Smooth muscle cell (in vitro differentiated cells): ENCODE results near the gene ACE. TPM values are rescaled to one million over a fixed set of nuclear protein-coding genes. Genes with fewer than 3 reads are reported as not detected.

Experiments used
- DNase-seq: peaks from one replicate; lab custom pipeline; 2025; ENCODE audit not compliant: unreplicated experiment; lab: John Stamatoyannopoulos, UW
- H2AFZ ChIP-seq: fragments of 200-600 bp; sonication (generic); 2 replicates; pipeline ENCODE4 v1.6.0; 2016; ENCODE audit warnings: antibody characterized with exemption, low read depth, mild to moderate bottlenecking
- H3F3A ChIP-seq: fragments of 200-600 bp; sonication (generic); 2 replicates; pipeline ENCODE4 v1.6.0; 2017; ENCODE audit warnings: antibody characterized with exemption, low read depth
- H3K27ac ChIP-seq: fragments of 200-600 bp; sonication (generic); 2 replicates; pipeline ENCODE4 v1.5.1; 2016; ENCODE audit warnings: low read depth, mild to moderate bottlenecking
- H3K27me3 ChIP-seq: fragments of 200-600 bp; sonication (generic); 2 replicates; pipeline ENCODE4 v1.6.1; 2016; ENCODE audit warnings: low read depth, mild to moderate bottlenecking
- H3K36me3 ChIP-seq: fragments of 200-600 bp; sonication (generic); 2 replicates; pipeline ENCODE4 v1.5.1; 2016; ENCODE audit warnings: low read depth
- H3K4me1 ChIP-seq: fragments of 200-600 bp; sonication (generic); 2 replicates; pipeline ENCODE4 v1.5.1; 2016; ENCODE audit warnings: low read depth
- H3K4me2 ChIP-seq: fragments of 200-600 bp; sonication (generic); 2 replicates; pipeline ENCODE4 v1.6.0; 2016; ENCODE audit warnings: mild to moderate bottlenecking
- H3K4me3 ChIP-seq: fragments of 200-600 bp; sonication (generic); 2 replicates; pipeline ENCODE4 v1.5.1; 2016; ENCODE audit warnings: mild to moderate bottlenecking
- H3K79me2 ChIP-seq: fragments of 200-600 bp; sonication (generic); 2 replicates; pipeline ENCODE4 v1.6.0; 2016; ENCODE audit warnings: low read depth, mild to moderate bottlenecking
- H3K9ac ChIP-seq: fragments of 200-600 bp; sonication (generic); 2 replicates; pipeline ENCODE4 v1.6.0; 2016; ENCODE audit warnings: low read depth
- H3K9me3 ChIP-seq: fragments of 200-600 bp; sonication (generic); replicated peaks from 2 replicates; pipeline ENCODE4 v1.5.1; 2016; ENCODE audit warnings: low read depth
- H4K20me1 ChIP-seq: fragments of 200-600 bp; sonication (generic); 2 replicates; pipeline ENCODE4 v1.6.0; 2016; ENCODE audit warnings: low read depth
- WGBS: methylation state at CpG from one replicate; pipeline ENCODE4 v1.1.7; 2016; ENCODE audit warnings: low lambda C conversion rate; 5-methylcytosine and 5-hydroxymethylcytosine counted together
- polyA plus RNA-seq: library from polyadenylated mRNA; unstranded; fragments of >200 nt; fragmentation: Nextera tagmentation; extraction: Ambion mirVana; gene quantifications from 2 replicates; pipeline ENCODE4 v1.2.1, GENCODE V29; 2016
- total RNA-seq: library from RNA; depleted of rRNA; stranded (reverse); fragments of >200 nt; gene quantifications from 2 replicates; pipeline ENCODE4 v1.2.3, GENCODE V29; 2014
- TF ChIP-seq, protein P1 (sequence below): fragments of 200-600 bp; sonication (generic); IDR thresholded peaks from 2 replicates; pipeline ENCODE4 v1.5.1; 2017; ENCODE audit warnings: borderline replicate concordance, mild to moderate bottlenecking, antibody characterized with exemption; ENCODE audit not compliant: insufficient read depth, poor library complexity, severe bottlenecking

The ACE gene
- total and polyA plus RNA-seq, 2 experiments from 2014 or later: 1.5 to 2.0 TPM

DNA sequence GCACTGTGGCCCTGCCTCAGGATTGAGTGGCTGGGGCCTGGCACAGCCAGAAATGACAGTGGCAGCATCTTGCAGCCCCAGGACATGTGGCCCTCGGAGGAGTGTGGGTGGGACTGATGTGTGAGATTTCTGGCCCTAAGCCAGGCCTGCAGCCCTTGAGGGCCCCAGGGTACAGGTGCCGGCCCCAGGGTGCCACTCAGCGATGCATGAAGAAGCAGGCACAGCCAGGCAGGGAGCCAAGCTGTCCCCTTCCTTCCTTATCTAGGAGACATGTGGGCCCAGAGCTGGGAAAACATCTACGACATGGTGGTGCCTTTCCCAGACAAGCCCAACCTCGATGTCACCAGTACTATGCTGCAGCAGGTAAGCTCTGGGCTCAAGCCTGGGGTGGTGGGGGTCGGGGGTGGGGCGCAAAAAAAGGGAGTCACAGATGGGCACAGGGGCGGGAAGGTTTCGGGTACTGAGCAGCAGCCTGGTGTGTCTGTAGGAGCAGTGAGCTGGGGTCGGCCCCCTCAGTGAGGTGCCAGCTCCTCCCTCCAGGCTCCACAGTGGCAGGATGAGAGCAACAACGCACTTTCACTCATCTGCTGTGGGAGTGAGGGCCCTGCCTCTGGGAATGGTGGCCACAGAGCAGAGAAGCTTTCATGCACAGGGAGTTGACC is 4.1 kb downstream of the ACE start:
- no peak overlapping the region for H3K4me2 ChIP-seq
- H3K79me2 ChIP-seq: no peaks in the 10 kb centered on the region
- peaks cover 2% of the 10 kb centered on the region for H3F3A ChIP-seq
- no peaks in the 10 kb centered on the region for H3K9me3 ChIP-seq
- TF ChIP-seq, protein P1, sequence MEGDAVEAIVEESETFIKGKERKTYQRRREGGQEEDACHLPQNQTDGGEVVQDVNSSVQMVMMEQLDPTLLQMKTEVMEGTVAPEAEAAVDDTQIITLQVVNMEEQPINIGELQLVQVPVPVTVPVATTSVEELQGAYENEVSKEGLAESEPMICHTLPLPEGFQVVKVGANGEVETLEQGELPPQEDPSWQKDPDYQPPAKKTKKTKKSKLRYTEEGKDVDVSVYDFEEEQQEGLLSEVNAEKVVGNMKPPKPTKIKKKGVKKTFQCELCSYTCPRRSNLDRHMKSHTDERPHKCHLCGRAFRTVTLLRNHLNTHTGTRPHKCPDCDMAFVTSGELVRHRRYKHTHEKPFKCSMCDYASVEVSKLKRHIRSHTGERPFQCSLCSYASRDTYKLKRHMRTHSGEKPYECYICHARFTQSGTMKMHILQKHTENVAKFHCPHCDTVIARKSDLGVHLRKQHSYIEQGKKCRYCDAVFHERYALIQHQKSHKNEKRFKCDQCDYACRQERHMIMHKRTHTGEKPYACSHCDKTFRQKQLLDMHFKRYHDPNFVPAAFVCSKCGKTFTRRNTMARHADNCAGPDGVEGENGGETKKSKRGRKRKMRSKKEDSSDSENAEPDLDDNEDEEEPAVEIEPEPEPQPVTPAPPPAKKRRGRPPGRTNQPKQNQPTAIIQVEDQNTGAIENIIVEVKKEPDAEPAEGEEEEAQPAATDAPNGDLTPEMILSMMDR: no peak
- no peaks in the 10 kb centered on the region for H4K20me1 ChIP-seq
- 93% methylated on average over 11 of the region's 11 CpGs for WGBS
- H3K27me3 ChIP-seq: no peaks in the 10 kb centered on the region
- H2AFZ ChIP-seq: no peak overlapping the region
- no peak overlapping the region for H3K27ac ChIP-seq
- no peak overlapping the region for H3K4me3 ChIP-seq
- no peak overlapping the region for H3K9ac ChIP-seq
- no peak for DNase-seq
- no peaks in the 10 kb centered on the region for H3K36me3 ChIP-seq
- peaks cover 7% of the 10 kb centered on the region for H3K4me1 ChIP-seq

DNA sequence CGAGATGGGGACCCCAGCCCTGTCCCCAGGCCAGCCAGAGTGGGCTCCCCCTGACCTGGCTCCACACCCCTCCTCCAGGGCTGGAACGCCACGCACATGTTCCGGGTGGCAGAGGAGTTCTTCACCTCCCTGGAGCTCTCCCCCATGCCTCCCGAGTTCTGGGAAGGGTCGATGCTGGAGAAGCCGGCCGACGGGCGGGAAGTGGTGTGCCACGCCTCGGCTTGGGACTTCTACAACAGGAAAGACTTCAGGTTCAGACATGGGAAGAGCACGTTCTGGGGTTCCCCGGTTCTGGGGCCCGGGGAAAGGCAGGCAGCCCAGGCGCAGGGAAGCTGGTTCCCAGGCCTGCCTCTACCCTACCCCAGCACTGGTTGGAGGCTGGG is 4.6 kb downstream of the ACE start:
- DNase-seq: no peak
- H3F3A ChIP-seq: no peaks in the 10 kb centered on the region
- H3K27me3 ChIP-seq: no peaks in the 10 kb centered on the region
- H3K4me2 ChIP-seq: no peak overlapping the region
- H3K9ac ChIP-seq: no peak overlapping the region
- H3K9me3 ChIP-seq: no peaks in the 10 kb centered on the region
- 95% methylated on average over 16 of the region's 16 CpGs for WGBS
- TF ChIP-seq, protein P1: no peak
- H3K79me2 ChIP-seq: no peaks in the 10 kb centered on the region
- peaks cover 7% of the 10 kb centered on the region for H3K4me1 ChIP-seq
- no peaks in the 10 kb centered on the region for H3K36me3 ChIP-seq
- H4K20me1 ChIP-seq: no peaks in the 10 kb centered on the region
- H3K27ac ChIP-seq: no peak overlapping the region
- no peak overlapping the region for H2AFZ ChIP-seq
- no peak overlapping the region for H3K4me3 ChIP-seq

DNA sequence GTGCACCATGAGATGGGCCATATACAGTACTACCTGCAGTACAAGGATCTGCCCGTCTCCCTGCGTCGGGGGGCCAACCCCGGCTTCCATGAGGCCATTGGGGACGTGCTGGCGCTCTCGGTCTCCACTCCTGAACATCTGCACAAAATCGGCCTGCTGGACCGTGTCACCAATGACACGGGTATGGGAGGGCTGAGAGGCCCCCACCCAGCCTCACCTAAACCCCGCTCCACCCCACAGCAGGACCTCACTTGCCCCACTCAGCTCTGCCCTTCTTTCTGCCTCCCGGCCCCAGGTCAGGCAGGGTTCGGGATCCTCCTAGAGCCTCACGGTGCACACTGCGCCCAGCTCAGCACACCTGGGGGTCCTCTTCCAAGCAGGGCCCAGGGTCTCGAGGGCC is 5.6 kb downstream of the ACE start:
- Histone ChIP-seq H3K4me2 (no peak overlapping the region), H3K36me3 (no peaks in the 10 kb centered on the region), H3K27me3 (no peaks in the 10 kb centered on the region), H2AFZ (no peak overlapping the region), H3K27ac (no peak overlapping the region), H3K79me2 (no peaks in the 10 kb centered on the region), H4K20me1 (no peaks in the 10 kb centered on the region), H3K4me3 (no peak overlapping the region), H3K9me3 (no peaks in the 10 kb centered on the region), H3K4me1 (peaks cover 6% of the 10 kb centered on the region), H3K9ac (no peak overlapping the region), H3F3A (no peaks in the 10 kb centered on the region)
- TF ChIP-seq, protein P1: no peak
- DNase-seq: no peak
- WGBS: 92% methylated on average over 16 of the region's 16 CpGs

DNA sequence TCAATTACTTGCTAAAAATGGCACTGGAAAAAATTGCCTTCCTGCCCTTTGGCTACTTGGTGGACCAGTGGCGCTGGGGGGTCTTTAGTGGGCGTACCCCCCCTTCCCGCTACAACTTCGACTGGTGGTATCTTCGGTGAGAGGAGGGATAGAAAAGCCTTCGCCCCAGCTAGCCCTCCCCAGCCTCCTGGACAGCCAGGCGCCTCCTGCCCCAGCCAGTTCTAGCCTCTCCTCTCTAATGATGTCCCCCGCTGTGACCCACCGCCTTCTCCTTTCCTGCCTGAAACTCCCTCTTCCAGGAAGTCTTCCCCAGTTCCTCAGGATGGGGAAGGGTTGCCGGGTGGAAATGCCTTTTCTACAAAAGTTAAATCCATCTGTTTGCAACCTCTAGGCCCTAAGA is 6.2 kb downstream of the ACE start:
- H3F3A ChIP-seq: no peaks in the 10 kb centered on the region
- H3K9ac ChIP-seq: no peak overlapping the region
- no peak overlapping the region for H3K4me3 ChIP-seq
- TF ChIP-seq, protein P1: no peak
- no peak overlapping the region for H2AFZ ChIP-seq
- no peaks in the 10 kb centered on the region for H3K27me3 ChIP-seq
- 91% methylated on average over 10 of the region's 10 CpGs for WGBS
- no peak overlapping the region for H3K4me2 ChIP-seq
- peaks cover under 1% of the 10 kb centered on the region for H3K4me1 ChIP-seq
- no peaks in the 10 kb centered on the region for H4K20me1 ChIP-seq
- no peaks in the 10 kb centered on the region for H3K79me2 ChIP-seq
- no peaks in the 10 kb centered on the region for H3K36me3 ChIP-seq
- H3K27ac ChIP-seq: no peak overlapping the region
- DNase-seq: no peak
- no peaks in the 10 kb centered on the region for H3K9me3 ChIP-seq
